Calu3 (cell line): ENCODE measurements around the gene VGLL4. TPM values are rescaled to one million over a fixed set of nuclear protein-coding genes. Genes with fewer than 3 reads are reported as not detected.

Experiments used
- BruUV-seq: library from RNA; stranded (reverse); fragments of 400-500 nt; replicated peaks from 2 replicates; lab custom pipeline; 2021; lab: Mats Ljungman, UMichigan
- CTCF ChIA-PET: fragments of 300-600 bp; sonication (Branson Sonifier 250); formaldehyde crosslinking; loops from one replicate; lab custom pipeline; 2022; ENCODE audit warnings: antibody characterized with exemption; lab: Charles Lee
- DNase-seq: peaks from one replicate; pipeline ENCODE4 v3.0.0; 2022
- H3K27ac Mint-ChIP-seq: one replicate; pipeline ENCODE4 v1.8.0; 2022; ENCODE audit warnings: mixed read lengths; ENCODE audit not compliant: unreplicated experiment
- H3K27me3 Mint-ChIP-seq: one replicate; pipeline ENCODE4 v1.8.0; 2022; ENCODE audit warnings: mixed read lengths; ENCODE audit not compliant: unreplicated experiment
- H3K36me3 Mint-ChIP-seq: one replicate; pipeline ENCODE4 v1.8.0; 2022; ENCODE audit warnings: mild to moderate bottlenecking, moderate library complexity, mixed read lengths; ENCODE audit not compliant: insufficient read depth, unreplicated experiment
- H3K4me1 Mint-ChIP-seq: one replicate; pipeline ENCODE4 v1.8.0; 2022; ENCODE audit warnings: mild to moderate bottlenecking, low read depth, mixed read lengths; ENCODE audit not compliant: unreplicated experiment
- H3K4me3 Mint-ChIP-seq: one replicate; pipeline ENCODE4 v1.8.0; 2022; ENCODE audit warnings: mild to moderate bottlenecking, low read depth, moderate library complexity, mixed read lengths; ENCODE audit not compliant: unreplicated experiment
- H3K9me3 Mint-ChIP-seq: one replicate; pipeline ENCODE4 v1.8.0; 2022; ENCODE audit warnings: low read depth, mixed read lengths; ENCODE audit not compliant: unreplicated experiment
- intact Hi-C: fragments of 100-400 bp; cut with micrococcal nuclease; formaldehyde crosslinking; loops from one replicate; pipeline ENCODE4 v1.10.0; 2022; ENCODE audit not compliant: unreplicated experiment
- total RNA-seq: library from RNA; stranded (reverse); gene quantifications from 2 replicates; pipeline ENCODE4 v1.2.3, GENCODE V29; 2022
- TF ChIP-seq, protein P1 (sequence below): fragments of 200-600 bp; IDR thresholded peaks from one replicate; pipeline ENCODE4 v1.8.0; 2022; ENCODE audit warnings: antibody characterized with exemption; ENCODE audit not compliant: unreplicated experiment

Gene VGLL4
- total RNA-seq, 1 experiment from 2014 or later: 51.3 TPM

- Mint-ChIP-seq H3K27ac (no peak overlapping the region), H3K4me3 (no peak overlapping the region), H3K27me3 (no peaks in the 10 kb centered on the region), H3K4me1 (peaks cover 8% of the 10 kb centered on the region), H3K36me3 (peaks cover 21% of the 10 kb centered on the region), H3K9me3 (no peaks in the 10 kb centered on the region)
- no TSS peak for BruUV-seq
- TF ChIP-seq, protein P1, sequence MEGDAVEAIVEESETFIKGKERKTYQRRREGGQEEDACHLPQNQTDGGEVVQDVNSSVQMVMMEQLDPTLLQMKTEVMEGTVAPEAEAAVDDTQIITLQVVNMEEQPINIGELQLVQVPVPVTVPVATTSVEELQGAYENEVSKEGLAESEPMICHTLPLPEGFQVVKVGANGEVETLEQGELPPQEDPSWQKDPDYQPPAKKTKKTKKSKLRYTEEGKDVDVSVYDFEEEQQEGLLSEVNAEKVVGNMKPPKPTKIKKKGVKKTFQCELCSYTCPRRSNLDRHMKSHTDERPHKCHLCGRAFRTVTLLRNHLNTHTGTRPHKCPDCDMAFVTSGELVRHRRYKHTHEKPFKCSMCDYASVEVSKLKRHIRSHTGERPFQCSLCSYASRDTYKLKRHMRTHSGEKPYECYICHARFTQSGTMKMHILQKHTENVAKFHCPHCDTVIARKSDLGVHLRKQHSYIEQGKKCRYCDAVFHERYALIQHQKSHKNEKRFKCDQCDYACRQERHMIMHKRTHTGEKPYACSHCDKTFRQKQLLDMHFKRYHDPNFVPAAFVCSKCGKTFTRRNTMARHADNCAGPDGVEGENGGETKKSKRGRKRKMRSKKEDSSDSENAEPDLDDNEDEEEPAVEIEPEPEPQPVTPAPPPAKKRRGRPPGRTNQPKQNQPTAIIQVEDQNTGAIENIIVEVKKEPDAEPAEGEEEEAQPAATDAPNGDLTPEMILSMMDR: no peak
- intact Hi-C loops: no loop called here
- CTCF ChIA-PET: interaction anchor here (0.8 kb wide), 1 partner anchor 16 kb away, joined by 3 read pairs; no protein-coding TSS in a partner anchor
- no peak for DNase-seq
Observed at GRCh38 chr3:11551036-11551435, 92.7 kb downstream of the VGLL4 start.

- CTCF ChIA-PET: no interaction called here
- Mint-ChIP-seq H3K27me3 (no peaks in the 10 kb centered on the region), H3K4me3 (no peak overlapping the region), H3K9me3 (no peaks in the 10 kb centered on the region), H3K27ac (no peak overlapping the region), H3K4me1 (peaks cover 8% of the 10 kb centered on the region), H3K36me3 (peaks cover 19% of the 10 kb centered on the region)
- intact Hi-C loops: no loop called here
- DNase-seq: no peak
- TF ChIP-seq, protein P1: no peak
- BruUV-seq: no TSS peak
Observed at GRCh38 chr3:11549580-11550140, 94.1 kb downstream of the VGLL4 start.

- DNase-seq: no peak
- Mint-ChIP-seq H3K36me3 (peaks cover 20% of the 10 kb centered on the region), H3K27me3 (no peaks in the 10 kb centered on the region), H3K4me3 (no peak overlapping the region), H3K4me1 (peaks cover 8% of the 10 kb centered on the region), H3K27ac (no peak overlapping the region), H3K9me3 (no peaks in the 10 kb centered on the region)
- TF ChIP-seq, protein P1: no peak
- BruUV-seq: no TSS peak
- CTCF ChIA-PET: no interaction called here
- intact Hi-C loops: no loop called here
Observed at GRCh38 chr3:11548721-11549131, 95.0 kb downstream of the VGLL4 start.

GRCh38 chr3:11547498-11547897 is 96.2 kb downstream of the VGLL4 start:
- H3K27ac Mint-ChIP-seq: no peak overlapping the region
- DNase-seq: no peak
- H3K4me3 Mint-ChIP-seq: no peak overlapping the region
- H3K36me3 Mint-ChIP-seq: peaks cover 14% of the 10 kb centered on the region
- CTCF ChIA-PET: no interaction called here
- peaks cover 8% of the 10 kb centered on the region for H3K4me1 Mint-ChIP-seq
- intact Hi-C loops: no loop called here
- TF ChIP-seq, protein P1: no peak
- BruUV-seq: no TSS peak
- no peaks in the 10 kb centered on the region for H3K9me3 Mint-ChIP-seq
- no peaks in the 10 kb centered on the region for H3K27me3 Mint-ChIP-seq
